Measurements from ENCODE around the gene SMIM9. TPM values are rescaled to one million over a fixed set of nuclear protein-coding genes. Genes with fewer than 3 reads are reported as not detected.
"Not testable (repeated sequence)": the region's sequence is repeated elsewhere in the genome, so short reads cannot be mapped to it uniquely, and the experiment has no call there.

The SMIM9 gene
- polyA plus RNA-seq, 3 donors, result not detected

- no peak overlapping the region for H3K27ac ChIP-seq (ENCODE audit: low read depth, low read length)
- WGBS, 3 donors, result 43 to 66% (median 65%) methylated on average over 11 of the region's 11 CpGs
Observed at GRCh38 chrX:154818916-154819770, 15.3 kb downstream of the SMIM9 start.

GRCh38 chrX:154817048-154817618 lies 17.3 kb downstream of the SMIM9 start:
- not testable (repeated sequence) for H3K27ac ChIP-seq (ENCODE audit: low read depth, low read length)
- 91 to 99% (median 96%) methylated on average over 18 to 19 of the region's 19 CpGs for WGBS, 3 donors

DNA sequence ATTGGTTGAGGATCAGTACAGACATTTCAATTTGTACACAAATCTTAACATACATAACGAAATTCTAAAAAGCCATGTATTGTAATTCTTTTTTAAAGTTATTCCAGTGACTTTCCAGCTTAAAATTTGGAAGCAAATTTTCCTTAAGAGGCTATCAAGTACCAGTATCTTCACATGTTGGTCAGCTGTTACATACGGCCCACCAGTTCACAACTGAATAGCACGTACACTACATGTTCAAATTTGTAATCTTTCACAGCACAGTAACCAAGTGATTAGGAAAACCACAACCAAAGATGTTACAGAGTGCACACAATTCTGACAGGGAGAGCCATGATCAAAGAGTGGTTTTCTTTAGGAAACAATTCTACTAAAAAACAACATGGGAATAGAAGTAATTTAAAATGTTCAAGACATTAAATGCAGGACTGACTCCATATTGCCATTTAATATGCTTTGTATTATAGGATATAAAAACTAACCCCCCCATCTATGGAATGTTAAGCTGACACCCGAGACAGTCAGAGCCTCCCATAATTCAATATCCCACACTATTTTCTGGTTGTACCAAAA lies 18.1 kb downstream of the SMIM9 start:
- WGBS, 3 donors, result 84 to 93% (median 86%) methylated on average over 4 of the region's 4 CpGs
- not testable (repeated sequence) for H3K27ac ChIP-seq (ENCODE audit: low read depth, low read length)

DNA sequence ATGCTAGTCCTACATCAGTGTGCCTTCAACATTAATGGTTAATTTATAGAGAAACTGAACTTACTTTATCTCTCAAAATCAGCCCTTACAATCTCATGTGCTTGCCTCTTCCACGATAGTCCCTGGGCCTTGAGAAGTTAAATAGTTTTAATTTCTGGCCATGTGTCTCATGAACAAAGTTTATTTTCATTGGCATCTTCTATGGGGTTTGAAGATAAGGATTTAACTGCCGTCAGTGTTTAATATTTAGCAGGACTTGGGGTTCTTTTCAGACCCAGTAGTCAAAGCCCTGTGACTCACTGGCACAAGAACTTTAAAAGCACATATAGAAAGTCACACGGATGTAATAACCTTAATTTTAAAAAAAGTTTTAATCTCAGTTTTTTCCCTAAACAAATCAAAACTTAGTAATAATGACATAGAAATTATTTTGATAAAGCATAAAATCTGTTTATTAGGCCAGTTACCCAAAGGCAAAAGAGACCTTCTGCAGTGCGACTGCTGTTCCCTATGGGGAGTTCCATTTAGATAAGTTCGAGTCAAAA lies 19.1 kb downstream of the SMIM9 start:
- H3K27ac ChIP-seq (ENCODE audit: low read depth, low read length), result no peak overlapping the region
- 58 to 85% (median 75%) methylated on average over 5 of the region's 5 CpGs for WGBS, 3 donors

- H3K27ac ChIP-seq (ENCODE audit: low read depth, low read length), result no peak overlapping the region
- 22 to 59% (median 32%) methylated on average over 1 of the region's 1 CpG for WGBS, 3 donors
Observed at GRCh38 chrX:154813801-154814200, 20.7 kb downstream of the SMIM9 start.

- H3K27ac ChIP-seq (ENCODE audit: low read depth, low read length), result no peak overlapping the region
- WGBS, 3 donors, result 78 to 84% (median 81%) methylated on average over 2 of the region's 2 CpGs
Observed at GRCh38 chrX:154812341-154813101, 21.9 kb downstream of the SMIM9 start.

GRCh38 chrX:154809939-154810665 lies 24.4 kb downstream of the SMIM9 start:
- H3K27ac ChIP-seq (ENCODE audit: low read depth, low read length), result no peak overlapping the region
- 75 to 95% (median 84%) methylated on average over 1 of the region's 1 CpG for whole genome bisulfite sequencing, 3 donors

DNA sequence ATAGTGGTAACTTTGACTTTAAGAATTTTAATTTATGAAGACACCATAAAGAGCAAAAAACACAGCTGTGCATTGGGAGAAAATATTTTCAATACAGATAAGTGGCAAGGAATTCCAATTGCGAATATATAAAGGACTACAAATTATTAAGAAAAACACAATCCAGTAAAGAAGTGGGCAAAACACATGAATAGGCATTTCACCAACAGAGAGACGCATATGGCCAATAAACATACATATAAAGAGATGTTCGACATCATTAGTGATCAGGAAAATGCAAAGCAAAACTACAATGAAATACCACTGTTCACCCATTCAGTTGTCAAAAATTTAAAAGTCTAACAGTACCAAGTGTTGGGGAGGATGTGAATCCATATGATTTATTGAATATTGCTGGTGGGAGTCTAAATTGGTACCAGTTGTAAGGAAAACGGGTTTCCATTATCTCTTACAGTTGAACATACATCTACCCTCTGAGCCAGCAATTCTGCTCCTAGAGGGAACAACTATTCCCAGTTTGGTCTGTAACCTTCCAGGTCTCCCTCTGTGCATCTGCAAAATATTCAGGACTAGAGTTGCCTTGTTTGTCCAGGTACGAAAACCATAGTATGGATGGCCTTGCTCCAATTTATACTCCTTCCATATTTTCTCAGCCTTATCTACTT lies 27.5 kb downstream of the SMIM9 start:
- H3K27ac ChIP-seq (ENCODE audit: low read depth, low read length), result no peak overlapping the region
- WGBS, 3 donors, result 89 to 97% (median 92%) methylated on average over 5 of the region's 5 CpGs

DNA sequence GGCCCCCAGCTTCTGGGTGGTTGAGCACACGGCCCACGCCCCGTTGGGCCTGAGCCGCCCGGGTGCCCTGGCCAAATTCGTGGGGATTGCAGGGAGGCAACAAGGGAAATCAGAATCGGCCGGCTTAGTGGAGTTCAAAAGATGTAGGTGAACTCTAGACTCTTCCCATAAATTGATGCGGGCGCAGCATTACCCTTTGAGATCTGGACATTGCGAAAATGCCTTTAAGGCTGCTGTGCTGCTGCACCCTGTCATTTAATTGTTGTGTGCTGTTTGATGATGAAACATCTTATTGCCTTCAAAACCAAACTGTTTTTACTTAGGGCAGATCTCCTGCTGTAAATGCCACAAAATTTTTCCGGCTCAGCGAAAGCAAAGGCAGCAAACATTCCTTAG lies 28.8 kb downstream of the SMIM9 start:
- no peak overlapping the region for H3K27ac ChIP-seq (ENCODE audit: low read depth, low read length)
- WGBS, 3 donors, result 6 to 43% (median 6%) methylated on average over 13 of the region's 13 CpGs

GRCh38 chrX:154804957-154805695 lies 29.3 kb downstream of the SMIM9 start, which contains the start of gene MPP1:
MPP1 (minus strand) TSS chrX:154805485; CDS start chrX:154805373, 112 bp downstream.
- WGBS, 3 donors, result 1 to 36% (median 1%) methylated on average over 55 to 65 of the region's 65 CpGs
- no peak within 1 kb of the TSS for H3K27ac ChIP-seq (ENCODE audit: low read depth, low read length)

DNA sequence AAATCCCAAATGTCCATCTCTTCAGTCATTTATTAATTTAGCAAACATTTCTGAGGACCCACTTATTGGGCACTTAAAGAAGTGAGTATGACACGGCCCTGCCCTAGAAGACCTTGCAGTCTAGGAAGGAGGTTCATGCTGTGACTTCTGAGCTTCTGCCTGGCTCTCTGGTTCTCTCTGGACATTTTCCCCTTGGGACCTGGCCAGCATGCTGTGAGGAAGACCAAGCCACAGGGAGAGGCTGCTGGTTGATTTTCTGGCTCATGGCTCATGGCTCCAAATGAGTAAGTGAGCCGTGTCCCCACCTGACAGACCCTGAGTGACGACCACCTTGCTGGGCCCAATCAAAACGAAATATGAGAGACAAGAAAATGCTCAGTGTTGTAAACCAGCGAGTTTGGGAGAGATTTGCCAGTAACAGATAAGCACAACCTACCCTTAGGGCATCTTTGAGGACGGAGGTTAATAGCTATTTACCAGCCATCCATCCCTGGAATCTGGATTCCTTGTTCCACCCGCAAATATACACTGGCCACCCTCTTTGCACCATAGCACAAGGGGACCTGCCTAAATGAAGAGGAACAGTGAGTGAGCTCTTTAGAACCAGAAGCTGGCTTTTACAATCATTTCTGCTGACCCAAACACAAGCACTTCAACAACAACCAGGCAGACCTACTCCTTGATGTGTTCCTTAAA lies 30.1 kb downstream of the SMIM9 start:
- no peak overlapping the region for H3K27ac ChIP-seq (ENCODE audit: low read depth, low read length)

DNA sequence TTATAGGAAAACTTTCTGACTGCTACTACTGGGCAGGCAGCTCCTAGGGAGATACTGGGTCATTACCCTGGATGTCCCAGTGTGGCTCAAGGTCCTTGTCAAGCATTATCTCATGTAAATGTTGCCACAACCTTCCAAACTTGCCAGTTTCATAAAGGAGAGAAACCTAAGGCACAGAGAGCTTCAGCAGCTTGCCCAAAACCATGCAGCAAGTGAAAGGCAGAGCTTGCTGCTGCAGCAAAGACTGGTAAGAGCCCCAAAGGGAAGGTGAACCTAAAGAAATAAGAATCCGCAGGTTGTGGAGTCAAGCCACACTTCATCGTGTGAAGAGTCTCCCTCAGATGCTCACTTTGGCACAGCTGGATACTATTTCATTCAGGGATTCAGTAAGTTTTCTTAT lies 31.5 kb downstream of the SMIM9 start:
- 65 to 88% (median 72%) methylated on average over 2 of the region's 2 CpGs for WGBS, 3 donors

More for the DNA sequence above, 30.1 kb downstream of the SMIM9 start:
- WGBS, 3 donors, result 29 to 41% (median 29%) methylated on average over 7 of the region's 7 CpGs

DNA sequence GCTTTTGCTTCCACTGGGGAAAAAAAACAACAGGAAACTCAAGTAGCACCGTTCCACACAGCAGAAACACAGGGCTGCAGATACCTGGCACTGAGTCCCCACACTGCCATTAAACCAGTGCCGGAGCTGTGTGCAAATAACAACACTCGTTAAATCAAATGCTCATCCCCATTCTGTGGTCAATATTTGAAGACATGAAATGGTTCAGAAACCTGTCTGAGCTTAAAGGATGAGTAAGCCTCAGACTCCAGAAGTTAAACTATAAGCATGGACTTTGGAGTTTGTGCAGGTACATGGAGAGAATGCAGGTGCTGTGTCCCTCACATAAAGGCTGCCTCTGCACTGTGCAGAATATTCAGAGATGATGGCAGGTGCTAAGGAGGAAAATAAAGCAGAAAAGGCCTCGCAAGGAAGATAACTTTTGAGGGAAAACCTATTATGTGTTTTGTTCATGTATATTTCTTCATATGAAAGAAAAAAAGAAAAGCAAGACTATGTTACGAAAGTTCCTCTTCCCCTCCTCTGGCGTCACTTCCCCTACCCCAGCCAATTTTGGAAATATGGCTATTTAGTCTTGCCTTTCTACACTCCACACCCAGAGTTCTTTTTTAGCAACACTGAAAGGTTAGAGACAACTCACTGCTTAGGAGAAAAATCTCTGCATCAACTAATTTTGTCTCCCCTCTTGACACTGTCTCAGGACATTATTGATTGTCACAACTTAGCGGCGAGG lies 33.8 kb downstream of the SMIM9 start:
- WGBS, 3 donors, result 48 to 65% (median 63%) methylated on average over 8 of the region's 8 CpGs
- peak overlapping the region; percentile 55 for H3K27ac ChIP-seq (ENCODE audit: low read depth, low read length)

More for the DNA sequence above, 31.5 kb downstream of the SMIM9 start:
- no peak overlapping the region for H3K27ac ChIP-seq (ENCODE audit: low read depth, low read length)

GRCh38 chrX:154799556-154800348 lies 34.7 kb downstream of the SMIM9 start:
- 19 to 48% (median 39%) methylated on average over 6 to 9 of the region's 9 CpGs for WGBS, 3 donors
- peak overlapping the region; percentile 55 for H3K27ac ChIP-seq (ENCODE audit: low read depth, low read length)

GRCh38 chrX:154797006-154797405 lies 37.5 kb downstream of the SMIM9 start:
- WGBS, 3 donors, result 74 to 83% (median 76%) methylated on average over 6 of the region's 6 CpGs
- H3K27ac ChIP-seq (ENCODE audit: low read depth, low read length), result no peak overlapping the region

All from adipose tissue (tissue), 3 donors.